GM19351 (cell line): Measurements from ENCODE around the gene IGFBP1.
A peak's percentile ranks its signal among the peaks of the same experiment; 100 is the strongest.

Source experiments
- ATAC-seq: cut with Tn5 transposase; IDR thresholded peaks from one replicate; pipeline ENCODE4 v1.9.1; 2021; ENCODE audit warnings: mild to moderate bottlenecking, moderate library complexity; ENCODE audit not compliant: unreplicated experiment

IGFBP1 gene

GRCh38 chr7:45898222-45898621 is 9.9 kb downstream of the IGFBP1 start:
- ATAC-seq = no peak

DNA sequence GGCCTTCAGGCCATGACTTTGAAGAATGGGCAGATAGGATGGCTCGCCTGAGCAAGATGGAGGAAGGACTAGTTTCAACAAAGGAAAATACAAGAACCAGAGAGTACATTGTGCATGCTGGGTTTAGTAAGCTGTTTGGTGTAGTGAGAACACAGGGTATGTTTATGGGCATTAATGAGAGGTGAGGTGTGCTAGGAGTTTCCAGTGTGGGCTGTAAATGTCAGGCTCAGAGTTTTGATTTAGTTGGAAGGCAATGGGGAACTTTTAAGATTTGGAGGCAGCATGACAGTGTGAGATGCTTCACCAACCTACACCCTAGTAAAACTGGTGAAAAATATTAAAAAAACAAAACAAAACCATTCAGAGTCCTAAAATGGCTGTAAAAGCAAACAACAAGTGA is 13.3 kb downstream of the IGFBP1 start:
- no peak for ATAC-seq

DNA sequence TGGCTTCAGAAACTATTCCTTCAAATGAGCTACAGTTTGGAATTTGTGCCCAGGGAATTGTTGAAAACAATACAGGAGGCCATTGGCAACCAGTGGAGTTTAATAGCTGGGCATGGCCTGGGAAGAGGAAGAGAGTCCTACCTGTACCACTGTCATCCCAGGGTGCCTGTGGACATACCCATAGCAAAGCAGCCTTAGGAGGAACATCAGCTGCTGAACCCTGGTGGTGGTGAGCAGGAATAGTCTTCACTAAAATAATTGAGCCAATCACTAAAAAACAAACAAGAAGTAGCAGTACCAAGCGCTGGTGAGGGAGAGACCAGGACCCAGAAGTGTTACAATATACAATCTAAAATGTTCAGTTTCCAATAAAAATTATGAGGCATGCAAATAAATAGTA is 14.5 kb downstream of the IGFBP1 start:
- no peak for ATAC-seq

GRCh38 chr7:45909561-45909960 is 21.3 kb downstream of the IGFBP1 start:
- no peak for ATAC-seq

- ATAC-seq = no peak
Measured at GRCh38 chr7:45910855-45911254, 22.6 kb downstream of the IGFBP1 start.

GRCh38 chr7:45911311-45911710 is 23.0 kb downstream of the IGFBP1 start:
- no peak for ATAC-seq

DNA sequence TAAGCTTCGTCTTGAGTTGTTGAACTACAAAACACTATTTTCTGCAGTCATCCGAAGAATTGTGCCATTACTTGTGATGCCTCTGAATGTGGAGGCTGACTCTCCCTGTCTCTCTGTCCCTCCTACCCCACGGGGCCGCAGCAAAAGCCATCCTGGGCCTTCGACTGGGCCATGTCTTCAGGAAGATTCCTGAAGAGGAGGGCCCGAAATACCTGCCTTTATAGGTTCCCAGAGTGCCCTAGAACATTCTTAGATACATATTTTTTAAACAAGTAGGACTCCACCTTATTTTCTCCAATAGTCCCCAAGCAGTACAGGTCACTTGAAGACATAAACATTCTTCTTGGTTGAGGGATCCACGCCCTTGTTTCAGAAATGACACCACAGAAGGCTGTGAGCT is 24.7 kb downstream of the IGFBP1 start:
- no peak for ATAC-seq

DNA sequence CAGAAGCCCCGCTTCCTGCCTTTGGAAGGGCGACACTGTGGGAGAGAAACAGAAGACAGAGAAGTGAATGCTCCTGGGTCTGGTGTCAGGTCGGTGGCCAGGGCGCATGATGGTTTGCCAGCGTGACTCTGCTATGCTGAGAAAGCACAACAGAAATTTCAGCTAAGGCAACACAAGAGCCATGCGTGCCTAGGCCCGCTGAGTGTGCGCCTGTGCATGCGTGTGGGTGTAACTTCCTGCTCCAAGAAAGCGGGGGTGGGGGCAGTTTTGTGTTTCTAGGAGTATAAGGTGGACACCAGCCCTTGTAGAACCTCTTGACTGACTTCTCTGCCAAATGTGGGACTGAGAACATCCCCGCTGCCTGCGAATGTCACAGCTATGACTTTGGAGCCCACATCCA is 26.6 kb downstream of the IGFBP1 start:
- no peak for ATAC-seq

DNA sequence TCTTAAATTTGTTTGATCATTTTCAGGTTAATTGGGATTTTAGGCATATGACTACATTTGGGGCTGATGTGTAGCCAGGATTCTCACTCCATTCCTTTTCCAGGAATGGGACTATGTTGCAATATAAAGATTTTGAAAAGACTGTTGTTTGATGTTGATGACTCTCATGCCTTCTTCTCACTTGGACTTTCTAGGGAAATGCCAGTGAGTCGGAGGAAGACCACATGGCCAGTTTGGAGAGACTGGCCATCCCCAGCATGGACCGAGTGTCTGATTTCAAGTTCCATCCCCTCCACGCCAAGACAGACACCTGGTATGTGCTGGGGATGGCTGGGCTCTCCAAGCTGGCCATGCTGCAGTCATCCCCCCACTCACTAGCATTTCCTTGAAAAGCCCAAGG is 27.3 kb downstream of the IGFBP1 start:
- ATAC-seq = no peak

DNA sequence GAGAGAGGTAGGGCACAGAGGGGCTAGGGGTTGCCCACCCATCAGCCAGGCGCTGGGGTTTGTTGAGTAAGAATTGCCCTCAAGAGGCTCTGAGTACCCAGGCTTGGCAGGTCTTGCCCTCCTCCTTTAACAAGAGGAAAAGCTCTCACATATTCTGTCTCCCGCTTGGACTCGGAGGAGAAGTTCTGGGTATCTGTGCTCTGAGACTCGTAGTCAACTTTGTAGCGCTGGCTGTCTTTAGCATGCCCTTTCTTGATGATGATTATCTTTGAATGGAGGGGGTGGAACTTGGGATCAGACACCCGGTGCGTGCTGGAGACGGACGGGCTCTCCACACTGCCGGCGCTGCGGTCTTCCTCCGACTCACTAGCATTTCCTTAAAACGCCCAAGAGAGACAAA is 28.8 kb downstream of the IGFBP1 start:
- no peak for ATAC-seq

DNA sequence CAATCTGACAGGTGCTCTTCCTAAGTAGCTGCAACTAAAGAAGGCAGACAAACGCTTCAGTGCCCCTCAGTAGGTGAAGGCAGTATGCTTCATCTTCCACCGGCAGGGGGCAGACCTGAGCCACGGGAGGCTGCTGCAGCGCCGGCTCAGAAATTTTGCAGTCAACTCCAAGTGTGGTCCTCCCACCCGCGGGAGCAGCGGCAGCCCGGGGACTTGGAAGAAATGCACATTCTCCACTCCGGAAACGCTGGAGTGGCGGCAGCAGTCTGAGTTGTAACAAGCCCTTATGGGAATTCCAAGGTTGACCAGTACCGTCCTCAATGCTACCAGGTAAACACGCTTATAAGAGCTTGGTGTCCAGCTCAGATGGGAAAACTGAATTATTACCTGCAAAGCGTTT is 29.4 kb downstream of the IGFBP1 start:
- peak; percentile 82 for ATAC-seq

- no peak for ATAC-seq
Measured at GRCh38 chr7:45918556-45918955, 30.3 kb downstream of the IGFBP1 start.

GRCh38 chr7:45919231-45919784 is 31.0 kb downstream of the IGFBP1 start:
- no peak for ATAC-seq

DNA sequence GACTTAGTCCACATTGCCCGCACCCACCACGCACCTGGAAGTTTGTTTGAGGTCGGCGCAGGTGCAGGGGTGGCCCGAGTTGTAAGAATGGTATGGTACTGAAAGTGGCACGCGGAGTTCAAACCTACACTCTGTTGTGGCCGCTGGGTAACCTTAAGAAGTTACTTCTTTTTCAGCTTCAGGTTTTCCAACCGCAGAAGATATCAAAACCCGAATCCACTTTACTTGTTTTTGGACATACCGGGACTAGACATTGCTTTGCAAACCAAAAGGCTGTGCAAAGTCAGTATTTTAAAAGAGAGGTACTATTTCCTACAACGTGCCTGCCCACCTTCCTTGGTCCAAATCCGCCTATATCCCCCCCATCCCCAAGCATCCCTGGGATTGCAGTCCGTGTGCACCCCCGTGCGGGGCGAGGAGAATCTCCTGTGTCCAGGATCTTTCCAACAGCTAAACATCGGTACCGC is 31.7 kb downstream of the IGFBP1 start:
- no peak for ATAC-seq

- no peak for ATAC-seq
Measured at GRCh38 chr7:45920502-45921380, 32.5 kb downstream of the IGFBP1 start, which contains the start of gene IGFBP3. IGFBP3 (minus strand) TSS chr7:45921272; CDS start chr7:45921140, 132 bp downstream.

DNA sequence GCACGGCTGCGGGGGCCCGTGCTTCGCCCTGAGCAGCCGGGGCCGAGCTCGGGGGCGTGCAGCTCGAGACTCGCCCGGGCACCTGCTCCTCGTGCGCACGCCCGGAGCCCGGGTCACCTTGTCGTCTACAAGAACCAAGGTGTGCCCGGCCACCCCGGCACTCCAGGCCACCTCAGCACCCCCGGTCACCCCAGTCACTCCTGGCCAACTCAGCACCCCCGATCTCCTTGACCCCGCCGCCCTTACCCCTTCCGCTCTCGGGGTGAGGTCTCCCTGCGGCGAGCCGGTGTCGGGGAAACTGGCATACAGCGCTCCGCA is 33.1 kb downstream of the IGFBP1 start:
- ATAC-seq = no peak

- no peak for ATAC-seq
Measured at GRCh38 chr7:45921699-45922519, 33.6 kb downstream of the IGFBP1 start.

GRCh38 chr7:45922810-45923209 is 34.5 kb downstream of the IGFBP1 start:
- no peak for ATAC-seq

- peak; percentile 60 for ATAC-seq
Measured at GRCh38 chr7:45923290-45923689, 35.0 kb downstream of the IGFBP1 start.

GRCh38 chr7:45923818-45924217 is 35.5 kb downstream of the IGFBP1 start:
- ATAC-seq = no peak

GRCh38 chr7:45924283-45924682 is 36.0 kb downstream of the IGFBP1 start:
- no peak for ATAC-seq

GRCh38 chr7:45927721-45928120 is 39.4 kb downstream of the IGFBP1 start:
- ATAC-seq = no peak
